GM12873 (cell line): ENCODE results near the gene HAND2.

Experiments
- CTCF ChIP-seq: IDR thresholded peaks from 2 replicates; pipeline ENCODE4 v1.5.1; 2012; ENCODE audit warnings: low read depth, mild to moderate bottlenecking, moderate library complexity, low read length, control low read depth; ENCODE audit not compliant: insufficient read depth; ENCODE audit errors: missing control alignments

HAND2 gene

GRCh38 chr4:173516621-173517524 lies 13.2 kb downstream of the HAND2 start:
- no peak for TF ChIP-seq CTCF

GRCh38 chr4:173515458-173515857 lies 14.6 kb downstream of the HAND2 start:
- TF ChIP-seq CTCF: no peak

- no peak for TF ChIP-seq CTCF
Observed at GRCh38 chr4:173514641-173515217, 15.3 kb downstream of the HAND2 start.

GRCh38 chr4:173513651-173514050 lies 16.4 kb downstream of the HAND2 start:
- TF ChIP-seq CTCF: no peak

- TF ChIP-seq CTCF: no peak
Observed at GRCh38 chr4:173511787-173512361, 18.2 kb downstream of the HAND2 start.

- TF ChIP-seq CTCF: no peak
Observed at GRCh38 chr4:173509036-173510001, 20.7 kb downstream of the HAND2 start.
